Progenitor cell of endocrine pancreas (in vitro differentiated cells): ENCODE measurements around the gene PTPRD. TPM values are rescaled to one million over a fixed set of nuclear protein-coding genes. Genes with fewer than 3 reads are reported as not detected.

Experiments
- DNase-seq: peaks from one replicate; pipeline ENCODE4 v3.0.0; 2021; ENCODE audit warnings: low spot score; ENCODE audit not compliant: unreplicated experiment
- H3K27ac Mint-ChIP-seq: 2 replicates; pipeline ENCODE4 v1.8.0; 2021; ENCODE audit warnings: mild to moderate bottlenecking, moderate library complexity, mixed read lengths
- H3K27me3 Mint-ChIP-seq: 2 replicates; pipeline ENCODE4 v1.8.0; 2021; ENCODE audit warnings: mixed read lengths
- H3K36me3 Mint-ChIP-seq: 2 replicates; pipeline ENCODE4 v1.8.0; 2022; ENCODE audit warnings: mixed read lengths; ENCODE audit not compliant: insufficient read depth
- H3K4me1 Mint-ChIP-seq: 2 replicates; pipeline ENCODE4 v1.8.0; 2021; ENCODE audit warnings: low read depth, mixed read lengths
- H3K4me3 Mint-ChIP-seq: 2 replicates; pipeline ENCODE4 v1.8.0; 2021; ENCODE audit warnings: low read depth, mild to moderate bottlenecking, moderate library complexity, mixed read lengths
- H3K9me3 Mint-ChIP-seq: 2 replicates; pipeline ENCODE4 v1.8.0; 2021; ENCODE audit warnings: low read depth, mixed read lengths
- total RNA-seq: library from RNA; stranded (reverse); gene quantifications from 2 replicates; pipeline ENCODE4 v1.2.1, GENCODE V29; 2021
- TF ChIP-seq, protein P1 (sequence below): fragments of 200-600 bp; sonication (generic); IDR thresholded peaks from one replicate; pipeline ENCODE4 v1.5.0; 2021; ENCODE audit warnings: antibody characterized with exemption, mild to moderate bottlenecking; ENCODE audit not compliant: unreplicated experiment

Gene PTPRD
- total RNA-seq, 1 donor from 2014 or later, result 124 TPM

DNA sequence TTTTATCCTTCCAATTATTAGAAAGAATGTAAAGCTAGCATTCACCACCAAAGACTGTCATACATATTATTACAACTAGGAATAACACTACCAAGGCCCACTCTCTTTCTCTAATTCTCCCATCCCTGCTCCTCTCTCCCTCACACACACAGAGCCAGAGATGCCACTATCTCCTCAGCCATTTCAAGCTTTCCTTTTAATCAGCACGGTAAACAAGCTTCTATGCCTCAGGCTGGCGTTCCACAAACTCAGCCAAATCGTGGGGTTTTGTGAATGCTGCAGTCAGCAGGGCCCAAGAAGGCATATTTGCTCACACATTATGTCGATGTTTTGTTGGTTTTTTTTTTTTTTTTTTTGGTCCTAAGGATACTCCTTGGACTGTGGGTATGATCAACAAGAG, 1833.3 kb downstream of the PTPRD start:
- Mint-ChIP-seq H3K27ac (no peak overlapping the region), H3K9me3 (no peaks in the 10 kb centered on the region), H3K27me3 (no peaks in the 10 kb centered on the region), H3K36me3 (no peaks in the 10 kb centered on the region), H3K4me1 (peaks cover 23% of the 10 kb centered on the region), H3K4me3 (no peak overlapping the region)
- DNase-seq, result no peak
- TF ChIP-seq, protein P1, sequence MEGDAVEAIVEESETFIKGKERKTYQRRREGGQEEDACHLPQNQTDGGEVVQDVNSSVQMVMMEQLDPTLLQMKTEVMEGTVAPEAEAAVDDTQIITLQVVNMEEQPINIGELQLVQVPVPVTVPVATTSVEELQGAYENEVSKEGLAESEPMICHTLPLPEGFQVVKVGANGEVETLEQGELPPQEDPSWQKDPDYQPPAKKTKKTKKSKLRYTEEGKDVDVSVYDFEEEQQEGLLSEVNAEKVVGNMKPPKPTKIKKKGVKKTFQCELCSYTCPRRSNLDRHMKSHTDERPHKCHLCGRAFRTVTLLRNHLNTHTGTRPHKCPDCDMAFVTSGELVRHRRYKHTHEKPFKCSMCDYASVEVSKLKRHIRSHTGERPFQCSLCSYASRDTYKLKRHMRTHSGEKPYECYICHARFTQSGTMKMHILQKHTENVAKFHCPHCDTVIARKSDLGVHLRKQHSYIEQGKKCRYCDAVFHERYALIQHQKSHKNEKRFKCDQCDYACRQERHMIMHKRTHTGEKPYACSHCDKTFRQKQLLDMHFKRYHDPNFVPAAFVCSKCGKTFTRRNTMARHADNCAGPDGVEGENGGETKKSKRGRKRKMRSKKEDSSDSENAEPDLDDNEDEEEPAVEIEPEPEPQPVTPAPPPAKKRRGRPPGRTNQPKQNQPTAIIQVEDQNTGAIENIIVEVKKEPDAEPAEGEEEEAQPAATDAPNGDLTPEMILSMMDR, result no peak

DNA sequence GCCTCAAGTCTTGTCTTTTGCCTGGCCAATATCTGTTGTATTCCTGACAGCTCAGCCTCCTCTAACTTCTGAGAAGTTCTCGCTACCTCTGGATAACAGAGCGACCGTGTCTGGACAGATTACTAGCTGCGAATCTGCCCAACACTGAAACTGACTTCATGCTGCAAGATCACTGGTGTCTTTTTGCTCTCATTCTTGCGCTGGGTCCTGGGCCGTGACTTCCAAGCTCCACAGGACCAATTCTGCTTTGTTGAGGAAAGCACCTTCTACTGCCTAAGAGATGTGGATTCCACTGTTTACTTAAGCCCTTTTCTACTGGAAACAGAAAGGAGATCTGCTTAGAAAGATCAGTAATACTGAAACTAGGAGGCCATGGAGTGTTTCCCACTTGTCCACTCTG, 1834.4 kb downstream of the PTPRD start:
- peaks cover 17% of the 10 kb centered on the region for H3K4me1 Mint-ChIP-seq
- H3K27ac Mint-ChIP-seq, result peak overlapping the region; percentile 31
- no peak overlapping the region for H3K4me3 Mint-ChIP-seq
- H3K27me3 Mint-ChIP-seq, result no peaks in the 10 kb centered on the region
- H3K9me3 Mint-ChIP-seq, result no peaks in the 10 kb centered on the region
- DNase-seq, result no peak
- TF ChIP-seq, protein P1, result no peak
- H3K36me3 Mint-ChIP-seq, result no peaks in the 10 kb centered on the region

DNA sequence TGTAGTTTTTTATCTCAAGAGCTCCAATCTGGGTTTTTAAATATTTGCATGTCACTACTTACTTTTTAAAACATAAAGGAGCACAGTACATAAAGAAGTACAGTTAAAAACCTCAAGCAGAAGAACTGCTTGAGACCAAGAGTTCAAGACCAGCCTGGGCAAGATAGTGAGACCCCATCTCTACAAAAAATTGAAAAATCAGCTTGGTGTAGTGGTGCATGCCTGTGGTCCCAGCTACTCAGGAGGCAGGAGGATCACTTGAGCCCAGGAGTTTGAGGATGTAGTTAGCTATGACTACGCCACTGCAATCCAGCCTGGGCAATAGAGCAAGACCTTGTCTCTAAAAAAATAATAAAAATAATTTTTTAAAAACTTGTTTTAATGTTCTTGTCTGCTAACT, 1840.5 kb downstream of the PTPRD start:
- Mint-ChIP-seq H3K27me3 (no peaks in the 10 kb centered on the region), H3K4me1 (peaks cover 8% of the 10 kb centered on the region), H3K4me3 (no peak overlapping the region), H3K9me3 (no peaks in the 10 kb centered on the region), H3K27ac (no peak overlapping the region), H3K36me3 (peaks cover 2% of the 10 kb centered on the region)
- TF ChIP-seq, protein P1, result no peak
- no peak for DNase-seq

DNA sequence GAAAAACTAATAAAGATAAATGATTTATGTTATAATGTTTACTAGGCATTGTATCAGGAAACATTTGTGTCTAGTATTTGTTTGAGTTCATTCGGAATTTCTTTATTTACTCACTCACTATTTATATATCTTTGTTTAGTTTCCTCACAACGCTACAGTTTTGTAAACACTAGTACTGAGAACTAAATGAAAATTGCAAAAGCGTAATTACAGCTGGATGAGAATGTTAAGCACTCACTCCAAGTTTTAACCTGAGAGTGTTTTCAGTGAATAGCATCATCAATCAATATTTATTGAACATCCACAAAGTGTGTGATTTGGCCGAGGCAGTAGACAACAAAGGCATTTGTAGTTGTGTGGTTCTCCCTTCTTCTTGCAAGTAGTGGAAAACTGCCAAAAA, 1843.6 kb downstream of the PTPRD start:
- H3K27ac Mint-ChIP-seq, result peak overlapping the region; percentile 58
- no peaks in the 10 kb centered on the region for H3K27me3 Mint-ChIP-seq
- H3K4me1 Mint-ChIP-seq, result peaks cover 8% of the 10 kb centered on the region
- no peak for DNase-seq
- no peak overlapping the region for H3K4me3 Mint-ChIP-seq
- H3K36me3 Mint-ChIP-seq, result peaks cover 2% of the 10 kb centered on the region
- TF ChIP-seq, protein P1, result no peak
- no peaks in the 10 kb centered on the region for H3K9me3 Mint-ChIP-seq

DNA sequence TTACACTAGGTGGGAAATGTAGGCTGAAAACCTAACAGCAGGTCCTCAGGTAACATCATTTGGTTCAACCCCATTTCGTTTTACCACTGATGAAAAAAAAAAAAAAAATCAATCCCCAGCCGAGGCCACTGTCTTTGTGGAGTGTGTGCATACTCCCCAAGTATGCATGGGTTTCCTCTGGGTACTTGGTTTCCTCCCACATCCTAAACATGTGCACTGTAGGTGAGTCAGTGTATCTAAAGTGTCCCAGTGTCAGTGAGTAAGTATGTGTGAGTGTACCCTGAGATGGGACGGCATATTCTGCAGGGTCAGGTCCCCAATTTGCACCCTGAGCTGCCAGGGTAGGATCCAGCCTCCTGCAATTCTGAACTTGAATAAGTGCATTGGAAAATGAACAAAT, 1846.7 kb downstream of the PTPRD start:
- DNase-seq, result no peak
- Mint-ChIP-seq H3K27ac (no peak overlapping the region), H3K4me1 (peaks cover 9% of the 10 kb centered on the region), H3K9me3 (no peaks in the 10 kb centered on the region), H3K27me3 (no peaks in the 10 kb centered on the region), H3K36me3 (peaks cover 2% of the 10 kb centered on the region), H3K4me3 (no peak overlapping the region)
- TF ChIP-seq, protein P1, result no peak
